Osteoblast (primary cell): Measurements from ENCODE around the gene SOX11. TPM values are rescaled to one million over a fixed set of nuclear protein-coding genes. Genes with fewer than 3 reads are reported as not detected.
"Not testable (repeated sequence)": the region's sequence is repeated elsewhere in the genome, so short reads cannot be mapped to it uniquely, and the experiment has no call there.

Experiments used
- DNase-seq: peaks from one replicate; pipeline ENCODE4 v3.0.0; 2011; ENCODE audit warnings: low spot score, mixed read lengths; ENCODE audit not compliant: insufficient read length; ENCODE audit errors: missing footprints
- H2AFZ ChIP-seq: 2 replicates; pipeline ENCODE4 v1.6.0; 2011; ENCODE audit warnings: mild to moderate bottlenecking, low read length
- H3K27ac ChIP-seq: 2 replicates; pipeline ENCODE4 v1.5.1; 2011; ENCODE audit warnings: mild to moderate bottlenecking, low read depth, low read length, moderate library complexity
- H3K27me3 ChIP-seq: 2 replicates; pipeline ENCODE4 v1.6.0; 2012; ENCODE audit warnings: mild to moderate bottlenecking, control low read depth, inconsistent platforms, low read length, moderate library complexity; ENCODE audit not compliant: insufficient read depth
- H3K36me3 ChIP-seq: 2 replicates; pipeline ENCODE4 v1.5.1; 2011; ENCODE audit warnings: mild to moderate bottlenecking, low read length, control low read depth, moderate library complexity; ENCODE audit not compliant: insufficient read depth
- H3K4me1 ChIP-seq: 2 replicates; pipeline ENCODE4 v1.5.1; 2011; ENCODE audit warnings: mild to moderate bottlenecking, low read length, control low read depth, moderate library complexity; ENCODE audit not compliant: insufficient read depth
- H3K4me2 ChIP-seq: 2 replicates; pipeline ENCODE4 v1.6.0; 2011; ENCODE audit warnings: mild to moderate bottlenecking, low read length; ENCODE audit not compliant: insufficient read depth
- H3K4me3 ChIP-seq: fragments of 200-600 bp; sonication (generic); 3 replicates; pipeline ENCODE4 v1.5.1; 2012; ENCODE audit warnings: mild to moderate bottlenecking, low read length, inconsistent platforms; ENCODE audit not compliant: insufficient read depth
- H3K79me2 ChIP-seq: 2 replicates; pipeline ENCODE4 v1.6.0; 2012; ENCODE audit warnings: mild to moderate bottlenecking, low read length, control low read depth, inconsistent platforms; ENCODE audit not compliant: insufficient read depth
- H3K9me3 ChIP-seq: 2 replicates; pipeline ENCODE4 v1.5.1; 2011; ENCODE audit warnings: low read depth, low read length, control low read depth
- H4K20me1 ChIP-seq: 2 replicates; pipeline ENCODE4 v1.6.0; 2012; ENCODE audit warnings: mild to moderate bottlenecking, low read length, control low read depth; ENCODE audit not compliant: insufficient read depth
- CTCF ChIP-seq: IDR thresholded peaks from 2 replicates; pipeline ENCODE4 v1.5.1; 2011; ENCODE audit warnings: mild to moderate bottlenecking, low read depth, low read length, moderate library complexity; ENCODE audit errors: extremely low read depth
- total RNA-seq: library from RNA; depleted of rRNA; stranded (reverse); fragments of >200 nt; gene quantifications from 2 replicates; pipeline ENCODE4 v1.2.3, GENCODE V29; 2012

The SOX11 gene
- 0.59 and 0.72 TPM in 2 replicates for total RNA-seq

DNA sequence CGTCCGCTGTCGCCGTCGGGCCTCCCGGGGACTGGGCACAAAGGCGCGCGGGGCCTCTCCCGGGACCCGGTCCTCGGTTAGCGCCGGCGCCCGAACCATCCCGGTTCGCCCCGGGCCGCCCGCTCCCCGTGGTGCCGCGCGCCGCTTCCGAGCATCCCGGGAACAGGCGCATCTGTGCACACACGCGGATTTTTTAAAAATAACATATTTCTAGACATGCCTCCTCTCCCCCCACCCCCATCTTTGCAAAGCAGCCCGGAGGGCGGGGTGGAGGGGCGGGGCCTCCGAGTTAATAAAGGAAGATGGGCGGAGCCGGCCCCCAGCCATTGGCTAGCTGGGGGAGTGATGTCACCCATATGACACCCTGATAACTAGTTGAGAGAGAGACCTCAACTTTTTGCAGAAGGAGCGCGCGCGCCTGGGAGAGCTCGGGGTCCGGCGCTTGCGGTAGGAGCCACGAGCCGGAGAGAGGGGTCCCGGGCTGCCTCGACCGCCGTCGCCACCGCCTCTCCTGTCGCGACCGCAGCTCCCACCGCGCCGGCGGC lies at the start of gene SOX11:
SOX11 (plus strand) TSS at position 400 of the 545 bp plus-strand sequence. CDS start 338 bp downstream, outside the sequence.
- Histone ChIP-seq H3K4me3 (peak within 1 kb of the TSS; percentile 52), H2AFZ (peak within 1 kb of the TSS; percentile 41), H3K27me3 (peaks cover 32% of the 10 kb centered on the region), H3K36me3 (no peaks in the 10 kb centered on the region), H3K9me3 (no peaks in the 10 kb centered on the region), H3K4me2 (no peak within 1 kb of the TSS), H4K20me1 (no peaks in the 10 kb centered on the region), H3K27ac (no peak within 1 kb of the TSS), H3K79me2 (no peaks in the 10 kb centered on the region), H3K4me1 (no peaks in the 10 kb centered on the region)
- DNase-seq, result peak; percentile 90
- TF ChIP-seq CTCF, result no peak

DNA sequence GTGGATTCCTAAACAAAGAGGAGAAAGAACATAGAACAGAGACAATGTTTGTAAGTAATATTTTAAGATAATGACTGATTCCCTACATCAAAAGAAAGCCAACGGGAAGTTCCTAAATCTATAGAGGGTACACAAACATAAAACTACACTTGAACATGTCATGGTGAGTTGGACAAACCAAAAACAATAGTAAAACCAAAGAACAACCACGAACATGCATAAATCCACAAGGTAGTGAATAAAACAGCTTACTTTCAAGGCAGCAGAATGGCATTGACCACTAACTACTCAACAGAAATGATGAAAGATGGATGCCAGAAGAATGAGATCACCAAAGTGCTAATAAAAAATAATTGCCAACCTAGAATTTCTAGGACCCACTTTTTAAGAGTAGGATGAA lies 39.5 kb upstream of the SOX11 start:
- H3K27ac ChIP-seq, H3K9me3 ChIP-seq, DNase-seq, H4K20me1 ChIP-seq, H2AFZ ChIP-seq, H3K4me2 ChIP-seq, H3K4me1 ChIP-seq, H3K4me3 ChIP-seq, H3K79me2 ChIP-seq, H3K36me3 ChIP-seq, H3K27me3 ChIP-seq: not testable (repeated sequence)

- H3K4me2 ChIP-seq, DNase-seq, H3K9me3 ChIP-seq, H3K79me2 ChIP-seq, H3K36me3 ChIP-seq, H3K27ac ChIP-seq, H3K27me3 ChIP-seq, H4K20me1 ChIP-seq, H3K4me1 ChIP-seq, H3K4me3 ChIP-seq, H2AFZ ChIP-seq: not testable (repeated sequence)
Measured at GRCh38 chr2:5653756-5654155, 38.4 kb upstream of the SOX11 start.

- no peaks in the 10 kb centered on the region for H3K27me3 ChIP-seq
- H3K4me3 ChIP-seq, result no peak overlapping the region
- DNase-seq, result no peak
- H3K79me2 ChIP-seq, result no peaks in the 10 kb centered on the region
- no peaks in the 10 kb centered on the region for H3K36me3 ChIP-seq
- H4K20me1 ChIP-seq, result no peaks in the 10 kb centered on the region
- no peak overlapping the region for H3K27ac ChIP-seq
- H2AFZ ChIP-seq, result no peak overlapping the region
- no peak for TF ChIP-seq CTCF
- H3K4me2 ChIP-seq, result no peak overlapping the region
- H3K9me3 ChIP-seq, result no peaks in the 10 kb centered on the region
- H3K4me1 ChIP-seq, result no peaks in the 10 kb centered on the region
Measured at GRCh38 chr2:5657231-5657630, 35.0 kb upstream of the SOX11 start.

DNA sequence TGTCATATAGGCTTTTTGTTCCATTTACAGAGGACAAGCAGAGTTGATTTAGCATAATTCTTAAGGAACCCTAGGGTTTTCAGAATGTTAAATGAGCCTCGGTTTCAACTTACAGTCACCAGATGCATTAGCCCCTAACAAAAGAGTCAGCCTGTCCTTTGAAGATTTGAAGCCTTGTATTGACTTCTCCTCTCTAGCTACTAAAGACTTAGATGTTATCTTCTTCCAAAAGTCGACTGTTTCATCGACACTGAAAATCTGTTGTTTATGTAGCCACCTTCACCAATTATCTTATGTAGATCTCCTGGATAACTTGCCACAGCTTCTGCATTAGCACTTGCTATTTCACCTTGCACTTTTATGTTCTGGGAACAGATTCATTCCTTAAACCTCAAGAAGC lies 31.6 kb upstream of the SOX11 start:
- DNase-seq, result no peak
- H3K4me1 ChIP-seq, result no peaks in the 10 kb centered on the region
- no peak for TF ChIP-seq CTCF
- H3K27ac ChIP-seq, result no peak overlapping the region
- H3K79me2 ChIP-seq, result no peaks in the 10 kb centered on the region
- H3K9me3 ChIP-seq, result no peaks in the 10 kb centered on the region
- no peaks in the 10 kb centered on the region for H3K27me3 ChIP-seq
- H4K20me1 ChIP-seq, result no peaks in the 10 kb centered on the region
- no peak overlapping the region for H3K4me2 ChIP-seq
- no peaks in the 10 kb centered on the region for H3K36me3 ChIP-seq
- H2AFZ ChIP-seq, result no peak overlapping the region
- no peak overlapping the region for H3K4me3 ChIP-seq
